HEK293 (cell line): ENCODE measurements around the gene ITPR2.

Source experiments
- CTCF ChIA-PET: fragments of 350-600 bp; formaldehyde crosslinking; extraction: SDS; loops from one replicate; lab custom pipeline; 2021; ENCODE audit warnings: antibody characterized with exemption; lab: Yijun Ruan, JAX
- POLR2A ChIA-PET: fragments of 300-600 bp; formaldehyde crosslinking; extraction: SDS; loops from one replicate; lab custom pipeline; 2020; ENCODE audit warnings: antibody characterized with exemption, inconsistent platforms; lab: Yijun Ruan, JAX
- H3K27ac ChIP-seq: fragments of 200-500 bp; sonication (Bioruptor generic); 2 replicates; pipeline ENCODE4 v1.5.1; 2014; ENCODE audit warnings: low read depth, low read length, control low read depth, inconsistent platforms; ENCODE audit errors: extremely low read depth
- H3K36me3 ChIP-seq, 2 experiments: fragments of 200-500 bp in 1 of 2; sonication (Bioruptor generic) in 1 of 2; 1 replicate in 1 of 2; 2 replicates in 1 of 2; pipeline ENCODE4 v1.5.1; 2014 to 2017; ENCODE audit warnings: inconsistent platforms in 2 of 2, low read length in 2 of 2; ENCODE audit not compliant: control insufficient read depth in 2 of 2, insufficient read depth in 1 of 2
- H3K4me1 ChIP-seq: fragments of 200-500 bp; sonication (Bioruptor generic); 2 replicates; pipeline ENCODE4 v1.5.1; 2014; ENCODE audit warnings: mild to moderate bottlenecking, low read length, inconsistent platforms; ENCODE audit not compliant: control insufficient read depth, insufficient read depth
- H3K4me3 ChIP-seq: 2 replicates; pipeline ENCODE4 v1.5.1; 2011; ENCODE audit warnings: low read depth, mild to moderate bottlenecking, control low read depth, low read length, moderate library complexity
- H3K9me3 ChIP-seq: fragments of 200-500 bp; sonication (Bioruptor generic); 2 replicates; pipeline ENCODE4 v1.5.1; 2014; ENCODE audit warnings: low read depth, low read length, inconsistent platforms; ENCODE audit not compliant: control insufficient read depth, insufficient read depth
- KLF1 ChIP-seq: fragments of 450-650 bp; formaldehyde crosslinking; IDR thresholded peaks from 2 replicates; pipeline ENCODE4 v1.5.1; 2016; ENCODE audit warnings: missing biosample characterization, missing genetic modification characterization
- PRDM1 ChIP-seq: fragments of 450-650 bp; formaldehyde crosslinking; IDR thresholded peaks from 2 replicates; pipeline ENCODE4; 2016; ENCODE audit warnings: missing biosample characterization, missing genetic modification characterization
- SCRT1 ChIP-seq: fragments of 450-650 bp; formaldehyde crosslinking; IDR thresholded peaks from 2 replicates; pipeline ENCODE4 v1.5.1; 2016; ENCODE audit warnings: missing biosample characterization, missing genetic modification characterization, borderline replicate concordance
- SCRT2 ChIP-seq: fragments of 450-650 bp; formaldehyde crosslinking; IDR thresholded peaks from 2 replicates; pipeline ENCODE4 v1.5.1; 2016; ENCODE audit warnings: missing biosample characterization, missing genetic modification characterization
- ZBTB1 ChIP-seq: fragments of 450-650 bp; formaldehyde crosslinking; IDR thresholded peaks from 2 replicates; pipeline ENCODE4 v1.5.1; 2016; ENCODE audit warnings: missing biosample characterization, missing genetic modification characterization
- ZBTB20 ChIP-seq: fragments of 450-650 bp; formaldehyde crosslinking; IDR thresholded peaks from 2 replicates; pipeline ENCODE4 v1.5.1; 2016; ENCODE audit warnings: missing biosample characterization, missing genetic modification characterization
- ZBTB49 ChIP-seq: fragments of 450-650 bp; formaldehyde crosslinking; IDR thresholded peaks from 2 replicates; pipeline ENCODE4 v1.5.1; 2016; ENCODE audit warnings: missing biosample characterization, missing genetic modification characterization, low read depth
- ZFHX2 ChIP-seq: fragments of 450-650 bp; formaldehyde crosslinking; conservative IDR thresholded peaks from 2 replicates; pipeline ENCODE4 v1.5.1; 2016; ENCODE audit warnings: missing biosample characterization, missing genetic modification characterization
- ZNF16 ChIP-seq: fragments of 450-650 bp; formaldehyde crosslinking; IDR thresholded peaks from 2 replicates; pipeline ENCODE4 v1.5.1; 2016; ENCODE audit warnings: low read depth, missing biosample characterization, missing genetic modification characterization
- ZNF202 ChIP-seq: fragments of 450-650 bp; formaldehyde crosslinking; IDR thresholded peaks from 2 replicates; pipeline ENCODE4 v1.5.1; 2016; ENCODE audit warnings: missing biosample characterization, missing genetic modification characterization, borderline replicate concordance
- ZNF274 ChIP-seq, 2 experiments: fragments of 200-500 bp in 1 of 2; fragments of 450-650 bp in 1 of 2; sonication (Bioruptor generic) in 1 of 2; formaldehyde crosslinking in 1 of 2; IDR thresholded peaks; 2 replicates each; pipeline versions ENCODE4 v1.5.1 to v1.6.1; 2014 to 2016; ENCODE audit warnings: borderline replicate concordance in 1 of 2, inconsistent platforms in 1 of 2, low read length in 1 of 2, missing biosample characterization in 1 of 2, missing genetic modification characterization in 1 of 2
- ZNF302 ChIP-seq: fragments of 450-650 bp; formaldehyde crosslinking; IDR thresholded peaks from 2 replicates; pipeline ENCODE4 v1.5.1; 2016; ENCODE audit warnings: missing biosample characterization, missing genetic modification characterization, low read depth
- ZNF354C ChIP-seq: fragments of 450-650 bp; formaldehyde crosslinking; IDR thresholded peaks from 2 replicates; pipeline ENCODE4 v1.5.1; 2016; ENCODE audit warnings: missing biosample characterization, missing genetic modification characterization, low read depth, borderline replicate concordance
- ZNF521 ChIP-seq: fragments of 450-650 bp; formaldehyde crosslinking; IDR thresholded peaks from 2 replicates; pipeline ENCODE4 v1.5.1; 2017; ENCODE audit warnings: missing biosample characterization, mild to moderate bottlenecking, missing genetic modification characterization
- ZNF529 ChIP-seq: fragments of 450-650 bp; formaldehyde crosslinking; IDR thresholded peaks from 2 replicates; pipeline ENCODE4 v1.5.1; 2017; ENCODE audit warnings: missing genetic modification characterization, missing biosample characterization; ENCODE audit not compliant: insufficient replicate concordance
- ZNF621 ChIP-seq: fragments of 450-650 bp; formaldehyde crosslinking; IDR thresholded peaks from 2 replicates; pipeline ENCODE4 v1.5.1; 2017; ENCODE audit warnings: missing biosample characterization, missing genetic modification characterization
- ZNF777 ChIP-seq: fragments of 450-650 bp; formaldehyde crosslinking; IDR thresholded peaks from 2 replicates; pipeline ENCODE4 v1.5.1; 2017; ENCODE audit warnings: missing biosample characterization, missing genetic modification characterization, borderline replicate concordance
- ZNF837 ChIP-seq: fragments of 450-650 bp; formaldehyde crosslinking; IDR thresholded peaks from 2 replicates; pipeline ENCODE4 v1.5.1; 2016; ENCODE audit warnings: missing biosample characterization, missing genetic modification characterization
- TF ChIP-seq, protein P1 (sequence below): fragments of 450-650 bp; formaldehyde crosslinking; IDR thresholded peaks from 2 replicates; pipeline ENCODE4; 2016; ENCODE audit warnings: missing biosample characterization, missing genetic modification characterization

The ITPR2 gene

GRCh38 chr12:26539131-26539530 is 293.9 kb downstream of the ITPR2 start:
- POLR2A ChIA-PET = no interaction called here
- no peaks in the 10 kb centered on the region for H3K4me1 ChIP-seq
- no peaks in the 10 kb centered on the region for H3K9me3 ChIP-seq
- TF ChIP-seq ZFHX2 (tag by site-specific recombination) = no peak
- no peak for TF ChIP-seq ZBTB20
- no peak for TF ChIP-seq ZNF302
- no peak for TF ChIP-seq ZNF777 (tag by site-specific recombination)
- CTCF ChIA-PET = no interaction called here
- no peak overlapping the region for H3K27ac ChIP-seq
- no peaks in the 10 kb centered on the region for H3K36me3 ChIP-seq
- no peak overlapping the region for H3K4me3 ChIP-seq

DNA sequence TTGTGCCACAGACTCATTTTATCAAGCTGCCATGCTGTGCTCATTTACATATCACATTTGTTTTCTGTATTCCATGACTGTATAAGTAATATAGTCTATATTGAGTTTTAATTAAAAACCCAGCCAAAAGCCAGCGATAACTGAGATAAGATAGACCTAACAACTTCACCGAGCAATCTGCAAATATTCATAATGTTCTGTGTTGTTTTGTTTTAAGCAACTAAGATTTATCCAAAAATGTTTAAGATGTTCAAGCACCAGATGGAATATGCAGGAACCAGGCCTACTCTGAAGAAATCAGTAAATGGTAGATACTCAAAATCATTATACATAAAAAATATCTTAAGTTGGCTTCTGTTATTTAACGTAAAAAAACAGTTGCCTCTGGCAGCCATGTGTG is 295.3 kb downstream of the ITPR2 start:
- ChIA-PET CTCF (interaction anchor here (0.9 kb wide), 1 partner anchor 13 kb away, joined by 3 read pairs; no protein-coding TSS in a partner anchor), POLR2A (no interaction called here)
- no peak overlapping the region for H3K27ac ChIP-seq
- TF ChIP-seq, protein P1, sequence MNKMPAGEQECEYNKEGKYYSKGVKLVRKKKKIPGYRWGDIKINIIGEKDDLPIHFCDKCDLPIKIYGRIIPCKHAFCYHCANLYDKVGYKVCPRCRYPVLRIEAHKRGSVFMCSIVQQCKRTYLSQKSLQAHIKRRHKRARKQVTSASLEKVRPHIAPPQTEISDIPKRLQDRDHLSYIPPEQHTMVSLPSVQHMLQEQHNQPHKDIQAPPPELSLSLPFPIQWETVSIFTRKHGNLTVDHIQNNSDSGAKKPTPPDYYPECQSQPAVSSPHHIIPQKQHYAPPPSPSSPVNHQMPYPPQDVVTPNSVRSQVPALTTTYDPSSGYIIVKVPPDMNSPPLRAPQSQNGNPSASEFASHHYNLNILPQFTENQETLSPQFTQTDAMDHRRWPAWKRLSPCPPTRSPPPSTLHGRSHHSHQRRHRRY = no peak
- H3K4me3 ChIP-seq = no peak overlapping the region
- H3K36me3 ChIP-seq = no peaks in the 10 kb centered on the region
- no peaks in the 10 kb centered on the region for H3K4me1 ChIP-seq
- no peaks in the 10 kb centered on the region for H3K9me3 ChIP-seq

GRCh38 chr12:26537126-26537525 is 295.9 kb downstream of the ITPR2 start:
- no peaks in the 10 kb centered on the region for H3K9me3 ChIP-seq
- no peaks in the 10 kb centered on the region for H3K36me3 ChIP-seq
- no peaks in the 10 kb centered on the region for H3K4me1 ChIP-seq
- no peak overlapping the region for H3K27ac ChIP-seq
- TF ChIP-seq PRDM1 (tag by site-specific recombination) (no peak), ZNF16 (tag by site-specific recombination) (no peak), SCRT2 (tag by site-specific recombination) (no peak), KLF1 (tag by site-specific recombination) (no peak), ZNF521 (tag by site-specific recombination) (no peak), ZNF529 (tag by site-specific recombination) (no peak), ZNF274 (IDR thresholded peaks at IDR 0.05; ENCODE audit: low read length) (no peak), ZNF274 (tag by site-specific recombination; IDR thresholded peaks at IDR 0.05; ENCODE audit: borderline replicate concordance) (no peak), ZNF837 (tag by site-specific recombination) (no peak), ZNF202 (no peak), ZNF621 (tag by site-specific recombination) (no peak), ZBTB49 (tag by site-specific recombination) (no peak), SCRT1 (tag by site-specific recombination) (no peak), ZBTB1 (tag by site-specific recombination) (no peak), ZNF354C (tag by site-specific recombination) (no peak)
- TF ChIP-seq, all 188 proteins: peak for 0
- ChIA-PET POLR2A (no interaction called here), CTCF (interaction anchor here (0.9 kb wide), 1 partner anchor 12 kb away, joined by 3 read pairs; no protein-coding TSS in a partner anchor)
- no peak overlapping the region for H3K4me3 ChIP-seq
